NOMO-1 treated with DMSO at 0.1 percent for 48 hours (cell line): Measurements from ENCODE around the gene OAT.

Experiments
- DNase-seq: peaks from one replicate; lab custom pipeline; 2025; ENCODE audit not compliant: unreplicated experiment; lab: John Stamatoyannopoulos, UW

Gene OAT

DNA sequence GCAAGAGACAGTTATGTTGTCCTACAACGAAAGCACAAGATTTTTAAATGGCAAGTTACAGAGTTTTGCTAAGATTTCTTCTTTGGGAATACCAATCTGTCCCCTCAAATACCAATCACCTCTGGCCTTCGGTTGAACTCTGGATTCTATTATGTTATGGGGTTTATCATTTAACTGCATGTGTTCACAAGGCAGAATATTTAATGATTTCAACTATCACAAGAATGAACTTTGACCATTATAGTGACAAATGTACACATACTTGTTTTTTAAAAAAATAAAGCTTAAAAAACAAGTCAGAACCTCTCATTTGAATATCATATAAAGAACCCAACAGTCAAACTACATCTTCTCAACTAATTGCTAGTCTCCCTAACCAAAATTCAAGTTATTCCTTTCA is 11.3 kb downstream of the OAT start:
- DNase-seq: no peak

DNA sequence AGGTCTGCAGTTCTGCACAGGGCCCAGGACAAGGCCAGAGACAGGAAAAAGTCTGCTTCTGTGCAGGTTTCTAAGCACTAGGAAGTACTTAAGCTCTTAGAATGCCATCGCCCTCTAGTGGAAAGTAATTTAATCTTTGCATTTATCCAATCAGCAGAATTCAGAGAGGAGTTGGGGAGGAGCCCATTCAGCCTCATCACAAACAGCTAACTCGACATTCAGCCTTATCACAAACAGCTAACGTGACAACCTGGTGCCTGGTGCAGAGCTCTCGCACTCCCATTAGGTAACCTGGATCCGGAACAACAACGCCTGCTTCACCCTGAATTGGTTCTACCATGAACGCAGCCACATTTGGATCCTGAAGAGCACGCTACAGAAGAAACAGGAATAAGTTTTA is 15.2 kb downstream of the OAT start:
- DNase-seq: peak; percentile 72

DNA sequence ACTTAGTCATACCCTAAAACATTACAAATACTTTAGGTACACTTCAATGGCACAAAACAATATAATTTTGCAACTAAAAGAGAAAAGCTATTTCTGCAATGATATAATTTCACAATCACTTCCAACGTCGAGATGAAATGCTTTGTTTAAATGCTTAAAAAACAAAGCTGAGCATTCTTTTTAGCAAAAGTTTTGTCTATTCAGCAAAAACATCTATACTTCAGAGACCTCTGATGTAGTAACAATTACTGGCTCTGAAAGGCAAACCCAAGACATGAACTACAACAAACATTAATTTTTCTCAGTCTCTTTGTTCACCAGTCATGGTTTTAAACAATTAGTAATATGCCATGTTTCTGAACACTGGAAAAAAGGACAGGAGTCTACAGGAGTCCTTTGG is 16.4 kb downstream of the OAT start:
- no peak for DNase-seq

DNA sequence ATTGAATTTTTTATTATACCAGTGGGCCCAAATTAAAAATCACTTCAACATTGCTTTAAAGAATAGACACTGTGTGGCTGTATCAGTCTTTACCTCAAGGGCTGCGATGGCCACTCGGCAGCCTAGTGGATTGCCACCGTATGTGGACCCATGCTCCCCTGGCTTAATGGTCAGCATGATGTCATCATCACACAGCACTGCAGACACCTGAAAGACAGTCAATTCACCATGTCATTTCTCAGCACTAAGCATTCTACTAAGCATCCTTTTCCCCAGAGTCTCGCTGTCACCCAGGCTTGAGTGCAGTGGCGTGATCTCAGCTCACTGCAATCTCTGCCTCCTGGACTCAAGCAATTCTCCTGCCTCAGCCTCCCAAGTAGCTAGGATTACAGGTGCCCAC is 17.1 kb downstream of the OAT start:
- no peak for DNase-seq

DNA sequence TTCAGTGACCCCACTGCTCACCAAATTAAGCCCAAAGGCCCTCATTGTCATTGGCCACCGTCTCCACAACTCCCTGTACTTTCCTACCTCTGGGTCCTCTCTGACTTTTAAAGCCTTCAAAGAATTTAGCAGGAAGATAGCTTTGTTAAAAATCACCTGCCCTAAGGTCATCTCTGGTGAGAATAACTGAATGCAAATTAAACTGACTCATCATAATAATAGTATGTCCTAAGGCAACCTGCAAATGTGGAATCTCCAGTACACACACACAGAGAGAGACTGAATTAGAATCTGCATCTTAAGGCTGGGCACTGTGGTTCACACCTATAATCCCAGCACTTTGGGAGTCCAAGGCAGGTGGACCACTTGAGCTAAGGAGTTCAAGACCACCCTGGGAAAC is 24.1 kb downstream of the OAT start:
- no peak for DNase-seq

DNA sequence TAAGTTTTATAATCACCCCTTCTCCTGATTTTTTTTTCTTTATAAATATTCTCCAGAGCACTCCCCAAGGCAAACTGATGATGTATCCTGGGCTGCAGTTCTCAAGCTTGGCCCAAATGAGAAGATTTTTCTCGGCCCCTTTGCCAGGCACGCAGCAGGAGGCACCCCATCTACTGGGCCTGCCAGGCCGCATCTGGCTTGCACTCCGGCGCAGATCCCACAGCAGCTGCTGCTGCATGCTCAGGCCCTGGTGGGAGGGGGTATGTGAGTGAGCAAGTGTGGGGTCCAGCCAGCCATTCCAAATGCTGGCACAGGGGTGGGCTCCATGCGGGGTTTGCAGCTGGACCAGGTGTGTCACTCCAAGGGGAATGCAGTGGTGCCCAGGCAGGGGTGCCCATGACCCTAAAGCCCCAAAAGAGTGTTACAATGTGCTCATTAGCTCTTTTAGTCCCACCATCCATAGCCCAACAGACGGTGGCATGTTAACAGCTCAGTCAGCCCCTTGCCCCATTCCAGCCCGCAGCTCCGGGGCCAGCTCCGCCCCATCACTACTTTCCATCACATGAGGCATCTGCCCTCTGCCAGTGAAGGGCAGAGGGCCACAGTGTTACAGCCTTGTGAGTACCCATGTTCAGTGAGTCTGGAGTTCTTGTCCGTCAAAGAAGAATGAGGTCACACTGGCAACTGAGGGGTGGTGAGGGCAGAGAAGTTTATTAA is 25.9 kb downstream of the OAT start:
- DNase-seq: no peak

DNA sequence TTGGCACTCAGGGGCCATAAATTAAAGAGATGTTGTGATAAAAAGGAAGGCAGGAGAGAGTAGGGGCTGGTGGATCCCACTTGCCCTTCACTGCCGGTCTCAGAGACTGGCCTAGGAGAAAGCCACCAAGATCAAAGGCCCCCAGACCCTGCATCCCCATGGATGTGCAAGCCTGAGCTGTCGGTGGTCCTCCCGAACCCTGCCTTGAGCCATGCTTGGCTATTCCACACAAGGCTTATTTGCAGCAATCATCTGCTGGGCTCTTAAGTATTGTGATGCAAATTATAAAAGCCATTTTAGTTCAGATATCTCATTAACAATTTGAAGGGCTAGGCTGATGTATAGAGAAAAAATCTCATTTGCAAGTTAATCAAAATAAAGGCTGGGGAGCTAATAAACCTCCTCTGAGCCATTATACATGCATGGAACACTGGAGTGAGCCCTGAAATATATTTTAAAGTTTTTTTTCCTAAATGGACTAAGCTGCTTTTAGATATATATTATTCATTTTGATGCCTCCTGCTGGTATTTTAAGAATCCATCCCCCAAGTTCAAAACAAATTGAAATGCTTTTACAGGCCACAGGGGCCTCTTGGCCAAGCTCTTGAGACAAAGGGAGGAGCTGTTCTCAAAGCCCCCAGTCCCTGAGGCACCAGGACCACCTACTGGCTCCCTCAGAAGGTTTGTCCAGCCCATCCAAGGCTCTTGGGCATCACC is 28.1 kb downstream of the OAT start:
- DNase-seq: no peak

DNA sequence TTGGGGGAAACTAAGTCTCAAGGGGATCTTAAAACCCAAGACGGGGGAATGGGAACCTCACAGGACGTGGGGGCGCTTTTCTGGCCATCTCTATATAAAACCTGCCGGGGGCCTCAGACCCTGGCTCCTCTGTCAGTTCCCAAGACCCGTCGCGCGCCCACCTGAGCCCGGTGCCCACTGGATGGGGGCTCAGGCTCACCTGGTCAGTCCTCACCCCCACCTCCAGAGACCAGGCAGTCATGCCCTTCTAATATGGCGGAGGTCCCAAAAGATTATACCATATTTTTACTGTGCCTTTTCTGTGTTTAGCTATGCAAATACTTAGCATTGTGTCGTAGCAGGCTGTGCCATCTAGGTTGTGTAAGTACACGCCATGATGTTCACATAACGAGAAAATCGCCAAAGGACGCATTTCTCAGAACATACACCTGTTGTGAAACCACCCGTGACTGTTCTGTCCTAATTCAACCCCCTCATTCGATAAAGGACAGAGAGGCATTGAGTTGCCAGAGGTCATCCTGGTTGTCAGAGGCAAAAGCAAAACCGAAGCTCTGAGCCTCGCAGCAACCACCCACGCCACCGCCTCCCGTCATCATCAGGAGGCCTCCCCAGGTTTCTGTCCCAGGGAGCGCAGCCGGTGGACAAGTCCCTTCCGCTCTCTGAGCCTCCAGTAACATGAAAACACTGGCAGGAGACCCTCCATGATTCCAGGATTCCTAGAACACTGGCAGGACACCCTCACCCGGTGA is 28.9 kb downstream of the OAT start:
- DNase-seq: no peak

DNA sequence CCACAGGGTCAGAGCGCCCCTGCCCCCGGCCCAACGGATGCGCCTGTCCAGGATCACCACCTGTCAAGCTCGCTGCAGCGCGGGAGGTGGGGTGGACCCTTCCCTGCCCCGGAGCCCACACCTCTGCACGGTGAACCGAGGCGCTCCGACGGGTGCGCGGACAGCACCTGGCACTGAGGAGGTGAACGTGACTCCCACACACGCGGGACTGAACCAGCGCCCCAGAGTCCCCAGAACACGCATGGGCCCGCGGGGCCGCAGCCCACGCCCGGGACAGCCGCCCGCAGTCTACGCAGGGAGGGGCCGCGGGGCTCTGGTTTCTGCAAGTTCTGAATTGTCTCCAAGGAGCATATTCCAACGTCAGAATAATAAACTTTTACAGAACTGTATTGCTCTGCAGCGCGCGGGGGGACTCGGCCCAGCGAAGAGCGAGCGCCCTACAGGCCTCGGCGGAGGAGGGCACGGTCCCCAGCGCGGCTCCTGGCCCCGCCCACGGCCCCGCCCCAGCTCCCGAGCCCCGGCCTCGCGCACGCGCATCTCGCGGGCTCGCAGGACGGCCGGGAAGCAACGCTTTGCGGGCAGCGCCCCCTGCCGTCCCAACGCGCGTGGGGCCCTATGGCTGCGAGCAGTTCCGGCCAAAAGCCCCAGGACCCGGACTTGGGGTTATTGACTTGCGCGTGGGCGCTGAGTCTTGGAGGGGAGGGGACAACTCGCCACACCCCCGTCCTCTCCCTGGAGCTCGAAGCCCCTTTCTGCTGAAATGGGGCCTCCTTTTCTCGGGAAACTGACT is 29.7 kb downstream of the OAT start:
- peak; percentile 72 for DNase-seq

DNA sequence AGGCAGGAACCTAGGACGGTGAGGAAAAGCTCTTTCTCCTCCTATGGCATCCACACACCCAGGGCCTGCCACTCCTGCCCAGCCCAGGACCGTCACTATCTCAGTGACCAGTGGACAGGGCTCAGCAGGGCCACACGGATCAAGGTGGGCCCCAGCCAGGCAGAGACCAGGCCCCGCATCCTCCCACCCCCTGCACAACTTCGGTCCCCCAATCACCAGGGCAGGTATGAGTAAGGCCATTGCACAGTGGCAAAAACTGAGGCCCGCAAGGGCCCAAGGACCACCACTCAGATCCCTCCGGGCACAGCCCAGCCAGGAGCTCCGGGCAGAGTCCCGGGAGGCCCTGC is 30.3 kb downstream of the OAT start:
- no peak for DNase-seq

DNA sequence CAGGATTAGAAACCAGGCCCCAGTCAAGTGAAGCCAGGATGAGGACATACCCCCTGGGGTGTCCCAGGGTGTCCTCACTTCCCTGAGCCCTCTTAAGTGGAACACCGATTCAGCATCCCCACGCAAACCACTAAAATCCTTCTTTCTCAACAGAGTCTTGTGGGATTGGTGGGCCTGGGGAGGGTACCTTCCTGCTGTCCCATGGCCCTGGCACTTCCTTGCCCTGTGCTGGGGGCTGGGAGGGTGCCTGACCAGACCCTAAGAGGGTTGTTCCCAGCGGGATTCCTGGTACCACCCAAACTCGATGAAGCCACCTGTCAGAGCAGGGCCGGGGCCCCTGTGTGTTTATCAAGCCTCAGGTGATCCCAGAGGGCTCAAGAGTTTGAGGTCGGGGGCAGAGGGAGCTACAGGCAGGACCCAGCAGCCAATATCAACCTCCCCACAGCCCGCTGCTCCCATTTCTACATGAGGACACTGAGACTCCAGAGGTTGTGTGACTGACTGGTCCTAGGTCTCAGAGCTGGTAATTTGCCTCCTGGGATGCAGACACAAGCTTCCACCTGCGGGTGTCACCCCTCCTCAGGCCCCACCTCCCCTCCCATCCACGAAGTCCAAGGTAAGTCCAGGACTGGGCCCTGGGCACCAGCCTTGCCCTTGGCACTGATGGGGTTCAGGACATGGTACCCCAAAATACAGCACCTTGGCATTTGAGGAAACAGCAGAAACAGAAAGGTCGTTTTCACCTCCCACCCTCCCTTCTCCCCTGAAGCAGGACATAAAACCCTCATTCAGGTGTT is 31.4 kb downstream of the OAT start:
- DNase-seq: no peak

DNA sequence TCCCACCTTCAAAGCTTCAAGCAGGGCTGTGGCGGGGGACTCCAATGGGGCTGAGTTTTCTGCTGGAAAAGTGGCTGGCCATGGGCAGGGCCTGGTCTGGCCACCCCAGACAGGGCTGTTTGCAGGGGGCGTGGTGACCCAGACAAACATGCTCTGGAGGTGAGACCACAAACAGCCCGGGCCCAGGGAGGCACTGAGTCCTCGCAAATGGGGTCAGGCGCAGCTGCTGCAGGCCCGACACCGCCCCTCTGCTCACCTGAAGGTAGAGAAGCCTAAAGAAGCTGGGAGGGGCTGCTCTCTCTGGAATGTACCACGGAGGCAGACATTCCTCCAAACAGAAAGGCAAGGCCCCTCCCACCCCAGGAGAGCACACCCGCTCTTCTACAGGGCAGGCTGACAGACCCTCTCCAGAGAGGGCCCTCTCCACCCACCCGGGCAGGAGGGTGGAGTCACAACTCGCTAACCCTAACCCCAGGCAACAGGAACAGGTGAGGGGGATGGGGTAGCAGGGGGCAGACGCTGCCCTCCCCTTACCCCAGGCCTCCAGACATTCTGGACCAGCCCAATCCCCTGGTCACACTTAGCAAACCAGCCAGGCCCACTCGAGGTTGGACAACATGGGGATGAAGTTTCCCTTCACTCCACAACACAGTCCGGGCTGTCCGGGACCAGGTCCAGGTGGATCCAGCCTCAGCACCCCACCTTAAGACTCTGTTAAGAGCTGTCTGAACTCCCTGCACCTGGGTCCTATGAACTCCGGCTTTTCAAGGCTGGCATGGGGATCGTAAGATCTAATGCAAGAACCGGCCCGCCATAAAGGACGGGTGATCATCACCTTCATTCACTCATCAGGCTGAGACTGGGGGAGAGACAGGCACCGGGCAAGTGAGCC is 32.3 kb downstream of the OAT start:
- DNase-seq: no peak

DNA sequence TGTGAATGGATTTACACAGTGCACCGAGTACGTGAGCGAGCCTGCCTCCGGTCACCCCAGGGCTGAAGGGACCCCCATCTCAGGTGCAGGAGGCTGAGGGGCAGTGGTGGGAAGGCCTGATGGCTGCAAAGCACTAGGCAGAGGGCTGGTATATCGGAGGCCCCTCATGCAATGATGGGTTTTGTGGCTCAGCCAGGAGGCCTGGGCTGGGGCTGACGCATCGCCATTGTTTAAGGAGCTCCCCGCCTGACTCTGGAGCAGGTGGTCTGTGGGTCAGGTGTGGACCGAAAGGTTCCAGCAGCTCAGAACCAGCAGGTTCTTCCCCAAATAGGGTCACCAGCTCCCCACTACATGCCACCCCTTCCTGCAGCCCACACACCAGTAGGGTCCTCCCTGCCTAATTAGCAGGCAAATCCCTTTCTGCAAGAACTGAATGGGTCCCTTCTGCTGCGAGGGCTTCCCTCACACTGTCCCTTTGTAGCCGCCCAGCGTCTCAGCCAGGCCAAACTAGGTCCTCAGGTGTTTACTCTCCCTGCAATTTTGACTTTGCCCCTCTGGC is 33.0 kb downstream of the OAT start:
- DNase-seq: no peak

DNA sequence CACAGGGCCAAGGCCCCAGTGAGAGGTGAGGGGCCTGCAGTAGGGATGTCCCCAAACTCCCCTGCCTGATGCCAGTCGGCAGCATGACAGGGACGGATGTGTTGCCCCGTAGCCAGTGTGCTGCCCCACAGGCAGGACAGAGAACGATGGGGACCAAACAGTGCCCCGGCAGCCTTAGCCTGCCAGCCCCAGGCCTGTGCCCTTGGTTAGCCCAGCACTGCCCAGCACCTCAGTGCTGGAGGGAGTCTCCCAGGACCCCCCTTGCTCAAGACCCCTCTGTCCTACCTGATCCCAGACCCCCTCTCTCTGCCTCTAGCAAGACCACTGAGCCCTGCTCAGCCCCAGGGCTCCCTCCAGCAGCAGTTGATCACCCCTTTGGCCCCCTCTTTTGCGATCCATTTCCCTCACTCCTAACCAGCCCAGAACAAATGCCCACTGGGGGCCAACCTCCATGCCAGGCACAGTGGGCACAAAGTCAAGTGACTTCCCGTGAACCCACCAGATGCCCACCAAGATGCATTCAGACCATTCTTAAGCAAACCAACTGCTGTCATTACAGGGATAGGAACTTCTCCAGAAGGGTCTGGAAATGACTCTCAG is 34.0 kb downstream of the OAT start:
- no peak for DNase-seq

DNA sequence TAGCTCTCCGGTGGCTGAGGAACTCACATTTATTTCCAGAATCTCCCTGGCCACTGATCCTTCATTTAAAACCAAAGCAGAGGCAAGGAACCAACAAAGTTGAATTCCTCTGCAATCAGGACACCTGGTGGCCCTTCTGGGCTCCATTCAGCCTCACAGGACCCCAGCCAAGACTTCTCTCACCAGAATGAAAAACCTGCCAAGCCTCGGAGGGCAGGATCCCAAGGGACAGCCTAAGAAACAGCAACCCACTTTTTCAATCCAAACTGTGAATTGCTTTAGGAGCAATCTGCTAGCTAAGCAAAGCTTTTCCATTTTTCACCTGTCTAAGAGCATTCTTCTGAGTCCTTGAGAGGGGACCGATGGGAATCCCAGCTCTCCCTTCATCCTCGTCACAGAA is 34.6 kb downstream of the OAT start:
- no peak for DNase-seq

DNA sequence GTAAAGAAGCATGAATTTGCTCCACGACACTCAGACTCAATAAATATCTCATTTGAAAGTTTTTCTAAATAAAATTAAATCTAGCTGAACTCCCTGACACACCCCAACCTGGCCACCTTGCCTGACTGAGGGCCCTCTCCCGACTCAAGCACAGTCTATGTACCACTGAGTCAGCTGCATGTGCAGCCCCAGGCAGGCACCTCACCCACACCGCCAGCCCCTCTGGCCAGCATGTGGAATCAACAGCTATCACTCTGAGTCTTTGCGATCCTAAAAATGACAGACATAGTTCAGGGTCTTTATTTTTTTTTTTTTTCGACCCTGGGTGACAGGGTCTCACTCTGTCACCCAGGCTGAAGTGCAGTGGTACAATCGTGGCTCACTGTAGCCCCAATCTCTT is 35.2 kb downstream of the OAT start:
- no peak for DNase-seq

DNA sequence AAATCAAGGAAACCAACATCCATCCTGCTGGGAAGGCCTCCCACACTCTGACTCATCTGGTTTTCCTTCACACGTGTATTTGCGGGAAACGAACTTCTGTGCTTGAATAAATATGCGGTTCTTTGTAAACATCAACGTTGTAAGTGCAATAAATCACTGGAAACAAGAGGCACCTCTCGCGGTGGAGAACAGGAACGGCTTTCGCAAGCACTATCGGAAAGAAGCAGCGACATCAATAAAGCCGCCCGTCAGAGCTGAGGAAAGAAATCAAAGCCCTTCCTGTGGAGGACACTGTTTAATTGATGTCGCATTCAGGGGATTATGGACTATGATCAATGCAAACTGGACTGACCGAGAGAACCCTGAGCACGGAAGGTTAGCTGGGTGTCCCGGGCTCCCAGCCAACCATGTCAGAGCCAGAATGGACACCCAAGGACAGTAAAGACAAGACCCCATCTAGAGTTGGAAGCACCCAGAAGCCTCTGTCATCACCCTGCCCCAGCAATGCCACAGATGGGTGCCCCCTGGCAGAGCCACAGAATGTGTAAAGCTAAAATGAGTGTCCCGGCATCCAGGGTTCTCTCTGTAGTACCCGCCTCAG is 37.6 kb downstream of the OAT start:
- no peak for DNase-seq

DNA sequence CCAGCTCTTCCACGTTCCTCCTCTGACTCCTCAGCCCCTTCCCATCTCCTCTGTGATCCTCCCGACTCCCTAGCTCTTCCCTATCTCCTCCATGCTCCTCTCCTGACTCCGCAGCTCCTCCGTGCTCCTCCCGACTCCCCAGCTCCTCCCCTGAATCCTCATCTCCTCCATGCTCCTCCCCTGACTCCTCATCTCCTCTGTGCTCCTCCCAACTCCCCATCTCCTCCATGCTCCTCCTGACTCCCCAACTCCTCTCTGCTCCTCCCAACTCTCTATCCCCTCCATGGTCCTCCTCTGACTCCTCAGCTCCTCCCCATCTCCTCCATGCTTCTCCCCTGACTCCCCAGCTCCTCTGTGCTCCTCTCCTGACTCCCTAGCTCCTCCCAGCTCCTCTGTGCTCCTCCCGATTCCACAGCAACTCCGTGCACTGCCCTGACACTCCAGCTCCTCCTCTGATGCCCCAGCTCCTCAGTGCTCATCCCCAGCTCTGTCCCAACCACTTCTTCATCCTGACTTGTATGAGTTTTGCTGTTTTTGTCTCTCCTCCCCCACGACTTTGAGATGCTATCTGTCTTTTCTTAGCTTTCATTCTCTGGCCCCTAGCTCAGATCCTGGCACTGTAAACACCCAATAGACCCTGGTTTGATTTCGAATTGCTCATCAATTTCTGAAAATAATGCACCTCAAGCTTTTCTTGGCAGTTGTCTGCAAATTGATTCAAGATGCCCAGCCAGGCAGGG is 38.3 kb downstream of the OAT start:
- no peak for DNase-seq
